ENCODE data around the gene RPS19.

RPS19 gene

GRCh38 chr19:41859618-41860418 is at the start of gene RPS19:
Gene RPS19 (plus strand): TSS chr19:41860255. CDS start chr19:41860775, 520 bp downstream.
- DNase-seq (ENCODE audit: low spot score) = peak; percentile 96

GRCh38 chr19:41810301-41810700 is 49.8 kb upstream of the RPS19 start:
- no peak for DNase-seq (ENCODE audit: low spot score)

GRCh38 chr19:41811036-41811435 is 49.0 kb upstream of the RPS19 start:
- DNase-seq (ENCODE audit: low spot score) = no peak

GRCh38 chr19:41811981-41812380 is 48.1 kb upstream of the RPS19 start:
- DNase-seq (ENCODE audit: low spot score) = no peak

- no peak for DNase-seq (ENCODE audit: low spot score)
Observed at GRCh38 chr19:41813911-41814310, 46.1 kb upstream of the RPS19 start.

- DNase-seq (ENCODE audit: low spot score) = no peak
Observed at GRCh38 chr19:41815301-41815700, 44.8 kb upstream of the RPS19 start.

- DNase-seq (ENCODE audit: low spot score) = no peak
Observed at GRCh38 chr19:41816761-41817160, 43.3 kb upstream of the RPS19 start.

GRCh38 chr19:41821003-41821735 is 38.9 kb upstream of the RPS19 start:
- peak; percentile 77 for DNase-seq (ENCODE audit: low spot score)

GRCh38 chr19:41837981-41838708 is 21.9 kb upstream of the RPS19 start:
- no peak for DNase-seq (ENCODE audit: low spot score)

GRCh38 chr19:41839211-41839610 is 20.8 kb upstream of the RPS19 start:
- no peak for DNase-seq (ENCODE audit: low spot score)

- no peak for DNase-seq (ENCODE audit: low spot score)
Observed at GRCh38 chr19:41843371-41843770, 16.7 kb upstream of the RPS19 start.

- peak; percentile 62 for DNase-seq (ENCODE audit: low spot score)
Observed at GRCh38 chr19:41844601-41845000, 15.5 kb upstream of the RPS19 start, which contains the start of gene LYPD4. Gene LYPD4 (minus strand): TSS chr19:41844683. CDS start chr19:41839285, 5,398 bp downstream.

GRCh38 chr19:41845001-41845050 is 15.2 kb upstream of the RPS19 start, which contains the start of gene DMRTC2:
Gene DMRTC2 (plus strand): TSS chr19:41845042. CDS start chr19:41847429, 2,387 bp downstream.
- DNase-seq (ENCODE audit: low spot score) = no peak

GRCh38 chr19:41845051-41845590 is 14.9 kb upstream of the RPS19 start:
- no peak for DNase-seq (ENCODE audit: low spot score)

- DNase-seq (ENCODE audit: low spot score) = no peak
Observed at GRCh38 chr19:41847351-41848105, 12.5 kb upstream of the RPS19 start.

- DNase-seq (ENCODE audit: low spot score) = no peak
Observed at GRCh38 chr19:41848666-41849065, 11.4 kb upstream of the RPS19 start.

GRCh38 chr19:41849067-41849466 is 11.0 kb upstream of the RPS19 start:
- no peak for DNase-seq (ENCODE audit: low spot score)

- DNase-seq (ENCODE audit: low spot score) = no peak
Observed at GRCh38 chr19:41850381-41850780, 9.7 kb upstream of the RPS19 start.

- DNase-seq (ENCODE audit: low spot score) = no peak
Observed at GRCh38 chr19:41851456-41851855, 8.6 kb upstream of the RPS19 start.

GRCh38 chr19:41853344-41853743 is 6.7 kb upstream of the RPS19 start:
- DNase-seq (ENCODE audit: low spot score) = no peak

GRCh38 chr19:41853768-41854167 is 6.3 kb upstream of the RPS19 start:
- no peak for DNase-seq (ENCODE audit: low spot score)

- DNase-seq (ENCODE audit: low spot score) = no peak
Observed at GRCh38 chr19:41859213-41859617, 840 bp upstream of the RPS19 start.
